ENCODE data around the gene DOCK9.
A peak's percentile ranks its signal among the peaks of the same experiment; 100 is the strongest.

The DOCK9 gene

GRCh38 chr13:98974053-98974452, 3.8 kb downstream of the DOCK9 start:
- DNase-seq: no peak

- no peak for DNase-seq
These were observed 5.2 kb downstream of the DOCK9 start for GRCh38 chr13:98972627-98973026.

- no peak for DNase-seq
These were observed 5.8 kb downstream of the DOCK9 start for GRCh38 chr13:98972059-98972458.

GRCh38 chr13:98970330-98970729, 7.5 kb downstream of the DOCK9 start:
- no peak for DNase-seq

GRCh38 chr13:98967491-98967890, 10.4 kb downstream of the DOCK9 start:
- no peak for DNase-seq

- DNase-seq: no peak
These were observed 11.8 kb downstream of the DOCK9 start for GRCh38 chr13:98966019-98966418.

GRCh38 chr13:98965325-98965724, 12.5 kb downstream of the DOCK9 start:
- no peak for DNase-seq

- no peak for DNase-seq
These were observed 13.9 kb downstream of the DOCK9 start for GRCh38 chr13:98963917-98964316.

- no peak for DNase-seq
These were observed 14.8 kb downstream of the DOCK9 start for GRCh38 chr13:98962901-98963590.

GRCh38 chr13:98961503-98962105, 16.3 kb downstream of the DOCK9 start:
- DNase-seq: no peak

- DNase-seq: no peak
These were observed 17.0 kb downstream of the DOCK9 start for GRCh38 chr13:98960606-98961502.

GRCh38 chr13:98959786-98960605, 17.9 kb downstream of the DOCK9 start:
- peak; percentile 87 for DNase-seq

- DNase-seq: peak; percentile 59
These were observed 18.6 kb downstream of the DOCK9 start for GRCh38 chr13:98959291-98959690.

GRCh38 chr13:98958443-98958794, 19.4 kb downstream of the DOCK9 start:
- DNase-seq: no peak

GRCh38 chr13:98957731-98958442, 20.0 kb downstream of the DOCK9 start:
- no peak for DNase-seq

GRCh38 chr13:98955336-98955735, 22.5 kb downstream of the DOCK9 start:
- DNase-seq: no peak

- DNase-seq: no peak
These were observed 23.6 kb downstream of the DOCK9 start for GRCh38 chr13:98954313-98954712.

- DNase-seq: no peak
These were observed 26.6 kb downstream of the DOCK9 start for GRCh38 chr13:98951266-98951665.

GRCh38 chr13:98950705-98951104, 27.2 kb downstream of the DOCK9 start:
- DNase-seq: no peak

GRCh38 chr13:98947925-98948324, 29.9 kb downstream of the DOCK9 start:
- DNase-seq: no peak

- no peak for DNase-seq
These were observed 31.8 kb downstream of the DOCK9 start for GRCh38 chr13:98945863-98946605.

- no peak for DNase-seq
These were observed 33.5 kb downstream of the DOCK9 start for GRCh38 chr13:98944336-98944735.
